PC-9 (cell line): ENCODE measurements around the gene APOBEC3B. TPM values are rescaled to one million over a fixed set of nuclear protein-coding genes. Genes with fewer than 3 reads are reported as not detected.
A peak's percentile ranks its signal among the peaks of the same experiment; 100 is the strongest.

ENCODE experiments used
- BruUV-seq: library from RNA; stranded (reverse); fragments of 400-500 nt; replicated peaks from 2 replicates; lab custom pipeline; 2021; lab: Mats Ljungman, UMichigan
- CTCF ChIA-PET: fragments of 300-600 bp; sonication (Branson Sonifier 250); formaldehyde crosslinking; loops from one replicate; lab custom pipeline; 2022; ENCODE audit warnings: antibody characterized with exemption; lab: Charles Lee
- POLR2A ChIA-PET: fragments of 300-600 bp; sonication (Branson Sonifier 250); formaldehyde crosslinking; loops from one replicate; lab custom pipeline; 2022; ENCODE audit warnings: antibody characterized with exemption; ENCODE audit not compliant: unreplicated experiment; lab: Charles Lee
- DNase-seq, 2 experiments: peaks; one replicate each; pipeline versions ENCODE4 v3.0.0 to v3.0.0-alpha.2; 2015 to 2022; ENCODE audit warnings: mixed read lengths in 1 of 2
- H2AFZ ChIP-seq: fragments of 200-600 bp; sonication (generic); 2 replicates; pipeline ENCODE4 v1.8.1; 2017; ENCODE audit warnings: antibody characterized with exemption
- H3F3A ChIP-seq: fragments of 200-600 bp; sonication (generic); 2 replicates; pipeline ENCODE4 v1.8.1; 2017; ENCODE audit warnings: antibody characterized with exemption, mild to moderate bottlenecking, low read depth; ENCODE audit not compliant: insufficient read depth
- H3K27ac ChIP-seq: fragments of 200-600 bp; sonication (generic); 2 replicates; pipeline ENCODE4 v1.6.1; 2016; ENCODE audit warnings: mixed run types
- H3K27me3 ChIP-seq: fragments of 200-600 bp; sonication (generic); 2 replicates; pipeline ENCODE4 v1.6.1; 2016; ENCODE audit warnings: low read depth, mixed run types; ENCODE audit not compliant: insufficient read depth
- H3K36me3 ChIP-seq: fragments of 200-600 bp; sonication (generic); 2 replicates; pipeline ENCODE4 v1.6.1; 2016; ENCODE audit warnings: low read depth, mixed run types
- H3K4me1 ChIP-seq: fragments of 200-600 bp; sonication (generic); replicated peaks from 2 replicates; pipeline ENCODE4 v1.6.1; 2016; ENCODE audit warnings: mixed run types; ENCODE audit not compliant: insufficient read depth
- H3K4me2 ChIP-seq: fragments of 200-600 bp; sonication (generic); 2 replicates; pipeline ENCODE4 v1.6.1; 2017; ENCODE audit warnings: mixed run types
- H3K4me3 ChIP-seq: fragments of 200-600 bp; sonication (generic); 2 replicates; pipeline ENCODE4 v1.6.1; 2016; ENCODE audit warnings: mixed run types
- H3K79me2 ChIP-seq: fragments of 200-600 bp; sonication (generic); 2 replicates; pipeline ENCODE4 v1.6.1; 2017; ENCODE audit warnings: low read depth, mixed run types
- H3K9me2 ChIP-seq: fragments of 200-600 bp; sonication (generic); 2 replicates; pipeline ENCODE4 v1.8.1; 2017; ENCODE audit warnings: mild to moderate bottlenecking; ENCODE audit not compliant: insufficient read depth
- H3K9me3 ChIP-seq: fragments of 200-600 bp; sonication (generic); 2 replicates; pipeline ENCODE4 v1.8.1; 2016; ENCODE audit warnings: low read depth; ENCODE audit not compliant: insufficient read depth
- H4K20me1 ChIP-seq: fragments of 200-600 bp; sonication (generic); 2 replicates; pipeline ENCODE4 v1.8.1; 2017; ENCODE audit not compliant: insufficient read depth
- EZH2 ChIP-seq: fragments of 200-600 bp; sonication (generic); IDR thresholded peaks from 2 replicates; pipeline ENCODE4 v1.8.0; 2017; ENCODE audit warnings: antibody characterized with exemption, low read depth
- intact Hi-C: fragments of 100-400 bp; cut with micrococcal nuclease; formaldehyde crosslinking; loops from one replicate; pipeline ENCODE4 v1.10.0; 2022; ENCODE audit not compliant: unreplicated experiment
- total RNA-seq: library from RNA; stranded (reverse); gene quantifications from 2 replicates; pipeline ENCODE4 v1.2.3, GENCODE V29; 2021
- TF ChIP-seq, protein P1 (sequence below): fragments of 200-600 bp; sonication (generic); conservative IDR thresholded peaks from 2 replicates; pipeline ENCODE4 v1.6.1; 2017; ENCODE audit warnings: mixed run types, antibody characterized with exemption, mild to moderate bottlenecking, moderate library complexity

Gene APOBEC3B
- total RNA-seq, 1 experiment from 2014 or later = 66.5 TPM

DNA sequence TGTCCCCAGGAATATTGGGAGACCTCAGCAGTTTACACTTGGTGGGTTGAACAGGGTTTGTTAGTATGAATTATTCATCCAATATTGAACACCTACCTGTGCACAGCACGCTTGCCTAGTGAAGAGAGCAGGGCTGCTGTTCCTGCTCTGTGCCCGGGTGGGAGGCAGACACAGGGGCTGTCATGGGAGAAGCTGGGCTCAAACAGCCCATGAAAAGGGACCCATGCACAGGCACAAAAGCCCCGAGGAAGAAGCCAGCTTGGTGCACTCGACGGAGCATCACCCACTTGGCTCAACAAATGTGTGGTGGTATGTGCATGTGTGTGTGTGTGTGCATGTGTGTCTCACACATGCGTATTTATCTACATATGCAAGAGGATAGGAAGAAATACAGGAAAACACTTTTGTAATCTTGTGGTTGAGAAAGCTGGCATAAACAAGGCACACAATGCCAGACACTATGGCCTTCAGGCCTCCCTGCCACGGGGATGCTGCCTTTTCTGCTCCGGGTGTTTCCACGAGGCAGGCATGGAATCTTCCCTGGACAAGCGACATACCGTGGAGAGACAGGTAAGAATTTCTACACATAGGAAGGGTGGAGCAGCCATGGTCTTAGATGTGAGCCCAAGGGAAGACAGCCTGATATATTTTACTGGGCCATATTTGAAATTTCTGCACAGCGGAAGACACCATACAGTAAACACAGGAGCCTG lies 29.7 kb upstream of the APOBEC3B start:
- Histone ChIP-seq H2AFZ (no peak overlapping the region), H3K9me2 (no peaks in the 10 kb centered on the region), H3K79me2 (no peaks in the 10 kb centered on the region), H3K36me3 (no peaks in the 10 kb centered on the region), H3K4me3 (no peak overlapping the region), H4K20me1 (no peaks in the 10 kb centered on the region), H3K4me1 (peaks cover 24% of the 10 kb centered on the region), H3K9me3 (no peaks in the 10 kb centered on the region), H3K27ac (no peak overlapping the region), H3K27me3 (no peaks in the 10 kb centered on the region), H3K4me2 (no peak overlapping the region), H3F3A (0 out of 2 replicates have a peak, but pooled peaks cover 6% of the 10 kb centered on the region)
- intact Hi-C loops = no loop called here
- DNase-seq = no peak
- no TSS peak for BruUV-seq
- no peak for TF ChIP-seq EZH2
- TF ChIP-seq, protein P1, sequence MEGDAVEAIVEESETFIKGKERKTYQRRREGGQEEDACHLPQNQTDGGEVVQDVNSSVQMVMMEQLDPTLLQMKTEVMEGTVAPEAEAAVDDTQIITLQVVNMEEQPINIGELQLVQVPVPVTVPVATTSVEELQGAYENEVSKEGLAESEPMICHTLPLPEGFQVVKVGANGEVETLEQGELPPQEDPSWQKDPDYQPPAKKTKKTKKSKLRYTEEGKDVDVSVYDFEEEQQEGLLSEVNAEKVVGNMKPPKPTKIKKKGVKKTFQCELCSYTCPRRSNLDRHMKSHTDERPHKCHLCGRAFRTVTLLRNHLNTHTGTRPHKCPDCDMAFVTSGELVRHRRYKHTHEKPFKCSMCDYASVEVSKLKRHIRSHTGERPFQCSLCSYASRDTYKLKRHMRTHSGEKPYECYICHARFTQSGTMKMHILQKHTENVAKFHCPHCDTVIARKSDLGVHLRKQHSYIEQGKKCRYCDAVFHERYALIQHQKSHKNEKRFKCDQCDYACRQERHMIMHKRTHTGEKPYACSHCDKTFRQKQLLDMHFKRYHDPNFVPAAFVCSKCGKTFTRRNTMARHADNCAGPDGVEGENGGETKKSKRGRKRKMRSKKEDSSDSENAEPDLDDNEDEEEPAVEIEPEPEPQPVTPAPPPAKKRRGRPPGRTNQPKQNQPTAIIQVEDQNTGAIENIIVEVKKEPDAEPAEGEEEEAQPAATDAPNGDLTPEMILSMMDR = no peak
- POLR2A ChIA-PET = no interaction called here
- CTCF ChIA-PET = no interaction called here

DNA sequence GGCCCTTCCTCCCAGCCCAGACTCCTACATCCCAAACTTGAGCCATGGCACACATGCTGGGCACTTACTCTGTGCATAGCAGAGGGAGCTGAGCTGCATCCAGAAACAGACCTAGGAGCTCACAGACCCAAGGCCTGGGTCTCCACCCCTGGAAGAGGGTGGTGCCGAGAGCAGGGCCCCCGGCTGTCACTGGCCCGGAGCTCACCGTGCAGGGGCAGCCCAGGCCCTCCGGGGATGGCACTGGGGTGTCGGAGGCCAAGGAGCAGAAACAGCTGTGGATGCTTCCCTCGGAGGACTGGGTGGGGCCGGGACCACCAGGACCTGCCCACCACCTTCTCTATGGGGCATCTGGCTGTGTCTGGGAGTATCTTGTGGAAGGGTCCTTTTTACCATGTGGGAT lies 29.1 kb upstream of the APOBEC3B start:
- Histone ChIP-seq H3K27ac (no peak overlapping the region), H2AFZ (no peak overlapping the region), H3K4me2 (no peak overlapping the region), H3K79me2 (no peaks in the 10 kb centered on the region), H3K4me3 (no peak overlapping the region), H3K27me3 (no peaks in the 10 kb centered on the region), H4K20me1 (no peaks in the 10 kb centered on the region), H3F3A (0 out of 2 replicates have a peak, but pooled peaks cover 6% of the 10 kb centered on the region), H3K9me3 (no peaks in the 10 kb centered on the region), H3K9me2 (no peaks in the 10 kb centered on the region), H3K36me3 (no peaks in the 10 kb centered on the region), H3K4me1 (peaks cover 26% of the 10 kb centered on the region)
- no TSS peak for BruUV-seq
- CTCF ChIA-PET = interaction anchor here (0.6 kb wide), 1 partner anchor 25 kb away, joined by 16 read pairs; no protein-coding TSS in a partner anchor
- intact Hi-C loops = no loop called here
- POLR2A ChIA-PET = interaction anchor here (0.6 kb wide), 1 partner anchor 81 kb away, joined by 3 read pairs; no protein-coding TSS in a partner anchor
- DNase-seq = no peak
- no peak for TF ChIP-seq EZH2
- TF ChIP-seq, protein P1 = no peak

DNA sequence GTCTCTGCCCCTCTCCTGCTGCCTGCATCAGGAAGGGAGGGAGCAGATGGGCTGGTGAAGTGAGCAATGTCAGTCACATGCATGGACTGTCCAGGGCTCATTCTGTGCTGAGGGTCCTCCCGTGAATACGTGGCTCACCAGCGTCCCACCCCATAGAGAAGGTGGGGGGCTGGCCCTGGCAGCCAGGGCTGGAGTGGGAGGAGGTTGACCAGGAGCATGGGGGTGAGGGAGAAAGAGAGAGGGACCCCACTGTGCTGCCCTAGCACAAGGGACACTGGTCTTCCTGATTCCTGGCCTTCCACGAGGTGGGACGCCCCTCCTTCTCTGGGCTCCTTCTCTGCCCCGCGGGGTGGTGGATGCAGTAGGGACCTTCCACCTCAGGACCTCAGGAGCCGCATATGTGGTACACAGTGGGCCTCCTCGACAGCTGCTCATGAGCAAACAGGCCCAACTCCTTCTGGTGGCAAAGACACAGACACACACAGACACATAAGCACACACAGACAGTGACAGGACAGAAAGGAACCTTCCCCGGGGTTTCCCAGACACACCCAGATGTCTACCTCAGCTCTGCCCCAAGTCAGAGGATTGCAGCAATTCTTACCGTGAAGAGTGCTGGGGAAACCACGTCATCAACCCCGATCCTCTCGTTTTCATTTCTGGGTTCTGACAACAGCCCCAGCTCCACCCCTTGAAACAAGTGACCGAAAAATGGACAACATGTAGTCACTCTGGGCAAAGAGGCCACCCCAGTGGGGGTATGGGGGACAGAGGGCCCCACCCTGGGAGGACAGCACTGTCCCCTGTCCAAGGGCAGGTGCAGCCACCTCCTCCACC lies 28.4 kb upstream of the APOBEC3B start:
- Histone ChIP-seq H3K4me1 (peaks cover 26% of the 10 kb centered on the region), H2AFZ (no peak overlapping the region), H4K20me1 (no peaks in the 10 kb centered on the region), H3K4me2 (peak overlapping the region; percentile 31), H3K27ac (no peak overlapping the region), H3K36me3 (no peaks in the 10 kb centered on the region), H3K9me2 (no peaks in the 10 kb centered on the region), H3K9me3 (no peaks in the 10 kb centered on the region), H3K27me3 (no peaks in the 10 kb centered on the region), H3K4me3 (no peak overlapping the region), H3F3A (0 out of 2 replicates have a peak, but pooled peaks cover 6% of the 10 kb centered on the region), H3K79me2 (no peaks in the 10 kb centered on the region)
- TF ChIP-seq, protein P1 = no peak
- TF ChIP-seq EZH2 = no peak
- ChIA-PET POLR2A (interaction anchor here (0.6 kb wide), 2 partner anchors 81 to 290 kb away, joined by 3 to 5 read pairs; no protein-coding TSS in a partner anchor), CTCF (interaction anchor here (0.6 kb wide), 1 partner anchor 26 kb away, joined by 16 read pairs; no protein-coding TSS in a partner anchor)
- intact Hi-C loops = no loop called here
- DNase-seq = peak; percentile 48 to 76
- BruUV-seq = no TSS peak
